ENCODE results near the gene CCL21. TPM values are rescaled to one million over a fixed set of nuclear protein-coding genes. Genes with fewer than 3 reads are reported as not detected.

Gene CCL21
- total RNA-seq (2012; rRNA removed) (not detected in 2 replicates), polyA plus RNA-seq (2012; rRNA removed) (not detected in 2 replicates), Bru-seq, nascent RNA (not detected), BruChase-seq, experiment 1, labeled RNA remaining after a 6-hour chase (not detected), BruChase-seq, experiment 2, labeled RNA remaining after a 2-hour chase (not detected)
- polyA plus RNA-seq (2012; cell fraction: cytosol; rRNA removed) = not detected in 2 replicates
- polyA plus RNA-seq (2012; cell fraction: nucleus; rRNA removed; ENCODE audit: low replicate concordance) = not detected in 2 replicates
- long read RNA-seq = 0 reads

GRCh38 chr9:34710023-34710422 is at the start of gene CCL21:
CCL21 (minus strand) TSS chr9:34710136; CDS start chr9:34710066, 70 bp downstream.
- no peak within 1 kb of the TSS for H3K18ac ChIP-seq (ENCODE audit: low read depth, low read length)
- no peak within 1 kb of the TSS for H4K91ac ChIP-seq (ENCODE audit: insufficient read depth, low read depth, low read length)
- DNase-seq (no peak), ATAC-seq (ENCODE audit: low read depth) (no peak)
- no peak within 1 kb of the TSS for H3K27ac ChIP-seq (ENCODE audit: insufficient read depth, low read length)
- H2AK9ac ChIP-seq (replicated peaks; ENCODE audit: low read depth, low read length, poor library complexity) = no peak within 1 kb of the TSS
- no peak within 1 kb of the TSS for H3K14ac ChIP-seq (replicated peaks; ENCODE audit: low read depth, low read length)
- intact Hi-C loops (cut with micrococcal nuclease) (no loop called here), dilution Hi-C loops (cut with HindIII; ENCODE audit: low sequenced_read_pairs, unreplicated experiment) (no loop called here), in situ Hi-C loops (cut with MboI; ENCODE audit: low sequenced_read_pairs) (no loop called here)
- H3K23ac ChIP-seq (ENCODE audit: low read depth, low read length) = no peak within 1 kb of the TSS
- no peaks in the 10 kb centered on the region for H3K79me1 ChIP-seq (ENCODE audit: low read depth in 1 of 2, low read length in 2 of 2)
- H3K4me2 ChIP-seq (ENCODE audit: low read depth, low read length) = no peak within 1 kb of the TSS
- H4K5ac ChIP-seq (ENCODE audit: low read depth, low read length) = no peak within 1 kb of the TSS
- H3K9ac ChIP-seq (ENCODE audit: low read depth, low read length) = no peak within 1 kb of the TSS
- no CpG with 5 or more reads among the region's 2 CpGs for WGBS, 2 experiments (ENCODE audit: extremely low coverage in 2 of 2, insufficient read length in 1 of 2)
- POLR2A ChIA-PET (ENCODE audit: unreplicated experiment) = no interaction called here
- no peak within 1 kb of the TSS for H3K4me3 ChIP-seq (ENCODE audit: insufficient read depth, low read depth, low read length)
- H3K56ac ChIP-seq (ENCODE audit: extremely low read depth, insufficient read depth, low read length) = no peak within 1 kb of the TSS
- H2AFZ ChIP-seq (replicated peaks; ENCODE audit: low read length, poor library complexity) = no peak within 1 kb of the TSS
- H2BK20ac ChIP-seq (ENCODE audit: low read depth, low read length) = no peak within 1 kb of the TSS
- no peaks in the 10 kb centered on the region for H3K9me1 ChIP-seq (ENCODE audit: insufficient read depth, low read length)
- H3K9me3 ChIP-seq (ENCODE audit: control insufficient read depth, insufficient read depth, low read length) = no peaks in the 10 kb centered on the region
- H2BK120ac ChIP-seq (ENCODE audit: low read depth, low read length) = no peak within 1 kb of the TSS
- no TSS peak for BruUV-seq (replicated peaks)
- H3K36me3 ChIP-seq (ENCODE audit: control insufficient read depth, insufficient read depth, low read length) = no peaks in the 10 kb centered on the region
- TF ChIP-seq SMC3 (IDR thresholded peaks at IDR 0.05; ENCODE audit: low read depth, low read length) = no peak
- TF ChIP-seq NFE2L2 (IDR thresholded peaks at IDR 0.05; ENCODE audit: low read depth, low read length) = no peak
- TF ChIP-seq FOS (IDR thresholded peaks at IDR 0.05; ENCODE audit: low read depth, low read length) = no peak
- no peak for TF ChIP-seq RAD21 (IDR thresholded peaks at IDR 0.05; ENCODE audit: low read length)
- no peak for TF ChIP-seq POLR2A (IDR thresholded peaks at IDR 0.05; ENCODE audit: low read depth, low read length)
- no peak for TF ChIP-seq ELK1 (IDR thresholded peaks at IDR 0.05; ENCODE audit: borderline replicate concordance, low read depth, low read length)
- no peak for TF ChIP-seq MAFK (IDR thresholded peaks at IDR 0.05; ENCODE audit: low read depth, low read length)
- no peak for TF ChIP-seq USF2 (IDR thresholded peaks at IDR 0.05; ENCODE audit: low read depth, low read length)
- TF ChIP-seq CTCF (conservative IDR thresholded peaks at IDR 0.05; ENCODE audit: low read depth, low read length) = no peak
- no peak for TF ChIP-seq MAZ (IDR thresholded peaks at IDR 0.05; ENCODE audit: borderline replicate concordance, low read depth, low read length)
- no peak for TF ChIP-seq CHD1 (IDR thresholded peaks at IDR 0.05; ENCODE audit: low read depth, low read length)
- no peak for TF ChIP-seq CEBPB (IDR thresholded peaks at IDR 0.05; ENCODE audit: low read depth, low read length)
- TF ChIP-seq BHLHE40 (IDR thresholded peaks at IDR 0.05; ENCODE audit: low read depth, low read length) = no peak
- TF ChIP-seq RCOR1 (IDR thresholded peaks at IDR 0.05; ENCODE audit: insufficient replicate concordance, low read length) = no peak
- no peak for TF ChIP-seq MXI1 (IDR thresholded peaks at IDR 0.05; ENCODE audit: borderline replicate concordance, low read depth, low read length)
- no peak for TF ChIP-seq RFX5 (IDR thresholded peaks at IDR 0.05; ENCODE audit: low read depth, low read length)
- H2AK5ac ChIP-seq (ENCODE audit: low read depth, low read length) = no peak within 1 kb of the TSS
- no peak within 1 kb of the TSS for H4K8ac ChIP-seq (ENCODE audit: low read depth in 2 of 2, low read length in 2 of 2)
- peaks cover 30% of the 10 kb centered on the region for H3K27me3 ChIP-seq (ENCODE audit: control insufficient read depth, insufficient read depth, low read length)
- no peaks in the 10 kb centered on the region for H3K4me1 ChIP-seq (ENCODE audit: control insufficient read depth, insufficient read depth, low read length)
- H2BK5ac ChIP-seq (ENCODE audit: low read depth, low read length, poor library complexity, severe bottlenecking) = no peak within 1 kb of the TSS
- no peak within 1 kb of the TSS for H2BK15ac ChIP-seq (ENCODE audit: low read depth, low read length)
- H4K20me1 ChIP-seq (ENCODE audit: insufficient read depth, low read length) = no peaks in the 10 kb centered on the region
- H3K4ac ChIP-seq (ENCODE audit: low read depth, low read length) = no peak within 1 kb of the TSS
- CTCF ChIA-PET = interaction anchor here (1.2 to 1.6 kb wide), 2 partner anchors 8 to 9 kb away, joined by 4 to 5 read pairs; no protein-coding TSS in a partner anchor

All from IMR-90 (cell line).